GM19452 (cell line): Measurements from ENCODE around the gene FRMD8.
A peak's percentile ranks its signal among the peaks of the same experiment; 100 is the strongest.

Experiments used
- ATAC-seq: cut with Tn5 transposase; IDR thresholded peaks from one replicate; pipeline ENCODE4 v1.9.1; 2021; ENCODE audit not compliant: unreplicated experiment

Gene FRMD8

GRCh38 chr11:65386307-65387140 is at the start of gene FRMD8:
Gene FRMD8 (plus strand): TSS chr11:65386637. CDS start chr11:65387037, 400 bp downstream.
- no peak for ATAC-seq

- no peak for ATAC-seq
These were observed 47.8 kb upstream of the FRMD8 start for GRCh38 chr11:65338676-65339075.

- no peak for ATAC-seq
These were observed 46.2 kb upstream of the FRMD8 start for GRCh38 chr11:65340226-65340625.

GRCh38 chr11:65341856-65342255 is 44.6 kb upstream of the FRMD8 start:
- no peak for ATAC-seq

GRCh38 chr11:65351511-65351910 is 34.9 kb upstream of the FRMD8 start:
- no peak for ATAC-seq

- ATAC-seq: no peak
These were observed 33.7 kb upstream of the FRMD8 start for GRCh38 chr11:65352783-65353182.

- no peak for ATAC-seq
These were observed 33.1 kb upstream of the FRMD8 start for GRCh38 chr11:65353376-65353775.

- no peak for ATAC-seq
These were observed 32.6 kb upstream of the FRMD8 start for GRCh38 chr11:65353900-65354264.

GRCh38 chr11:65354265-65355012 is 32.0 kb upstream of the FRMD8 start, which contains the start of gene TIGD3:
Gene TIGD3 (plus strand): TSS chr11:65354751. CDS start chr11:65355809, 1,058 bp downstream.
- ATAC-seq: peak; percentile 77

GRCh38 chr11:65355013-65355775 is 31.2 kb upstream of the FRMD8 start:
- peak; percentile 32 for ATAC-seq

- no peak for ATAC-seq
These were observed 30.6 kb upstream of the FRMD8 start for GRCh38 chr11:65355776-65356393.

- no peak for ATAC-seq
These were observed 30.0 kb upstream of the FRMD8 start for GRCh38 chr11:65356394-65356972.

- ATAC-seq: no peak
These were observed 28.5 kb upstream of the FRMD8 start for GRCh38 chr11:65357856-65358356.

- ATAC-seq: peak; percentile 63
These were observed 24.0 kb upstream of the FRMD8 start for GRCh38 chr11:65362320-65362931.

- ATAC-seq: no peak
These were observed 23.5 kb upstream of the FRMD8 start for GRCh38 chr11:65362966-65363365.

GRCh38 chr11:65363770-65364169 is 22.7 kb upstream of the FRMD8 start:
- no peak for ATAC-seq

GRCh38 chr11:65366340-65366773 is 20.1 kb upstream of the FRMD8 start:
- ATAC-seq: no peak

- no peak for ATAC-seq
These were observed 15.8 kb upstream of the FRMD8 start for GRCh38 chr11:65370659-65371049.

- ATAC-seq: no peak
These were observed 12.4 kb upstream of the FRMD8 start for GRCh38 chr11:65373839-65374580.
